HUES48 (cell line): Measurements from ENCODE around the gene ORMDL1.

Experiments used
- H3K27ac ChIP-seq: one replicate; pipeline ENCODE4 v1.7.0; 2013; ENCODE audit warnings: low read depth, low read length, inconsistent platforms
- H3K27me3 ChIP-seq: 2 replicates; pipeline ENCODE4 v1.6.1; 2013; ENCODE audit warnings: mild to moderate bottlenecking, low read length; ENCODE audit not compliant: control insufficient read depth, insufficient read depth
- H3K36me3 ChIP-seq: 2 replicates; pipeline ENCODE4 v1.6.1; 2013; ENCODE audit warnings: low read length; ENCODE audit not compliant: control insufficient read depth, insufficient read depth
- H3K4me1 ChIP-seq: 2 replicates; pipeline ENCODE4 v1.6.1; 2013; ENCODE audit warnings: mild to moderate bottlenecking, low read length; ENCODE audit not compliant: control insufficient read depth, insufficient read depth
- H3K4me3 ChIP-seq: 2 replicates; pipeline ENCODE4 v1.5.1; 2013; ENCODE audit warnings: mild to moderate bottlenecking, low read depth, low read length
- H3K9ac ChIP-seq: 2 replicates; pipeline ENCODE4 v1.6.1; 2013; ENCODE audit warnings: mild to moderate bottlenecking, low read depth, low read length, moderate library complexity
- H3K9me3 ChIP-seq: 2 replicates; pipeline ENCODE4 v1.6.1; 2013; ENCODE audit warnings: low read length; ENCODE audit not compliant: control insufficient read depth, insufficient read depth

Gene ORMDL1

DNA sequence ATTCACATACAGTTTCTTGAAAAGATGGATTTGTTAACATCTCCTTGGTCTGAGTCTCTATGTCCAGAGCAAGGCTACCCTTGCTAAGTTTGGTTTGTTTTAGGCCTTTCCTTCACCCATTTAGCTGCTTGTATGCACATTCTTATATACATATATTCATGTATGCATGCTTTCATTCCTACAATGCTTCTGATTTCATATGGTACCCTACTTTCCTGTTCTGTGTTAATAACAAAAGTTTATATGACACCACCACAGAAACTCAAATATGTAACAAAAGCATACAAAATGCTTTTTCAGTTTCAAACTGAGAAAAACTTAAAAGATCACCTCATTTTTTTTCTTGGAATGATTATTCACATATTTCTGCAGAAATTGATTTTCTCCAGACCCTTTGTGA is 60.9 kb downstream of the ORMDL1 start:
- Histone ChIP-seq H3K9ac (no peak overlapping the region), H3K4me3 (no peak overlapping the region), H3K36me3 (no peaks in the 10 kb centered on the region), H3K9me3 (no peaks in the 10 kb centered on the region), H3K27ac (no peak overlapping the region), H3K4me1 (no peaks in the 10 kb centered on the region), H3K27me3 (no peaks in the 10 kb centered on the region)
